Activated CD4-positive, alpha-beta T cell treated with anti-CD3 and anti-CD28 coated beads for 36 hours (primary cell): ENCODE results near the gene MEGF9. TPM values are rescaled to one million over a fixed set of nuclear protein-coding genes. Genes with fewer than 3 reads are reported as not detected.
A peak's percentile ranks its signal among the peaks of the same experiment; 100 is the strongest.

Experiments
- ATAC-seq: fragments of 200-7000 bp; cut with Tn5 transposase; one replicate; pipeline ENCODE4 v1.10.0; 2021; ENCODE audit warnings: mild to moderate bottlenecking, moderate library complexity
- CTCF ChIA-PET: fragments of 350-600 bp; sonication (Branson Sonifier 250); formaldehyde crosslinking; loops from one replicate; lab custom pipeline; 2021; ENCODE audit warnings: antibody characterized with exemption; lab: Charles Lee
- POLR2A ChIA-PET: fragments of 350-600 bp; sonication (Branson Sonifier 250); formaldehyde crosslinking; loops from one replicate; lab custom pipeline; 2021; ENCODE audit warnings: antibody characterized with exemption, inconsistent platforms; lab: Charles Lee
- DNase-seq: peaks from one replicate; pipeline ENCODE4 v3.0.0-alpha.2; 2020
- H3K27ac Mint-ChIP-seq: one replicate; pipeline ENCODE4 v1.8.0; 2021; ENCODE audit warnings: mixed read lengths
- H3K27me3 Mint-ChIP-seq: one replicate; pipeline ENCODE4 v1.8.0; 2021; ENCODE audit warnings: mixed read lengths
- H3K36me3 Mint-ChIP-seq: one replicate; pipeline ENCODE4 v1.8.0; 2021; ENCODE audit warnings: low read depth, mixed read lengths
- H3K4me1 Mint-ChIP-seq: one replicate; pipeline ENCODE4 v1.8.0; 2021; ENCODE audit warnings: mixed read lengths
- H3K4me3 Mint-ChIP-seq: one replicate; pipeline ENCODE4 v1.8.0; 2021; ENCODE audit warnings: mild to moderate bottlenecking, moderate library complexity, mixed read lengths
- H3K9me3 Mint-ChIP-seq: one replicate; pipeline ENCODE4 v1.8.0; 2021; ENCODE audit warnings: low read depth, mixed read lengths
- intact Hi-C, 2 experiments: fragments of 100-400 bp; cut with DNase I in 1 of 2; cut with micrococcal nuclease in 1 of 2; formaldehyde crosslinking; loops; one replicate each; pipeline versions ENCODE4 v1.14.2 to v1.15.1; 2022 to 2024; cut with DNase I, micrococcal nuclease
- total RNA-seq, 2 experiments: library from RNA; stranded (reverse); gene quantifications; one replicate each; pipeline ENCODE4 v1.2.3, GENCODE V29; 2021

The MEGF9 gene
- 1 to 10 TPM; 3.3 to 3.6 TPM for total RNA-seq

GRCh38 chr9:120714088-120714845 lies at the start of gene MEGF9:
TSS of gene MEGF9 (minus strand) at chr9:120714470. CDS start at chr9:120714358, 112 bp downstream.
- Mint-ChIP-seq H3K4me3 (peak within 1 kb of the TSS; percentile 84), H3K4me1 (peaks cover 34% of the 10 kb centered on the region), H3K36me3 (no peaks in the 10 kb centered on the region), H3K27ac (peak within 1 kb of the TSS; percentile 74), H3K27me3 (no peaks in the 10 kb centered on the region), H3K9me3 (no peaks in the 10 kb centered on the region)
- intact Hi-C loops: loop anchor here (1.0 to 5.0 kb wide), 11 partner anchors 79 to 658 kb away; partner anchors contain the start of genes CDK5RAP2 (in 1 of the 2), CNTRL (in 1 of the 2), FBXW2 (in 1 of the 2) and PSMD5 (in 1 of the 2)
- POLR2A ChIA-PET: no interaction called here
- ATAC-seq (peak; percentile 98), DNase-seq (peak; percentile 99)
- CTCF ChIA-PET: interaction anchor here (0.5 to 1.9 kb wide), 7 partner anchors 13 to 367 kb away, joined by 3 to 14 read pairs (median 3); no protein-coding TSS in a partner anchor

GRCh38 chr9:120761006-120761405 lies 46.7 kb upstream of the MEGF9 start:
- intact Hi-C loops: no loop called here
- Mint-ChIP-seq H3K4me1 (peaks cover 26% of the 10 kb centered on the region), H3K27me3 (no peaks in the 10 kb centered on the region), H3K4me3 (no peak overlapping the region), H3K36me3 (peaks cover 26% of the 10 kb centered on the region), H3K9me3 (no peaks in the 10 kb centered on the region), H3K27ac (no peak overlapping the region)
- CTCF ChIA-PET: interaction anchor here (0.6 to 3.1 kb wide), 3 partner anchors 11 to 299 kb away, joined by 3 to 12 read pairs (median 3); no protein-coding TSS in a partner anchor
- ATAC-seq: no peak
- POLR2A ChIA-PET: no interaction called here
- no peak for DNase-seq

GRCh38 chr9:120759755-120760400 lies 45.6 kb upstream of the MEGF9 start:
- intact Hi-C loops: loop anchor here (5.0 kb wide), 2 partner anchors 87 to 642 kb away; no protein-coding TSS in a partner anchor
- ChIA-PET POLR2A (interaction anchor here (0.7 to 1.0 kb wide), 2 partner anchors 15 to 218 kb away, joined by 3 to 4 read pairs; no protein-coding TSS in a partner anchor), CTCF (interaction anchor here (0.6 to 3.1 kb wide), 3 partner anchors 13 to 21 kb away, joined by 3 to 12 read pairs (median 3); no protein-coding TSS in a partner anchor)
- H3K9me3 Mint-ChIP-seq: no peaks in the 10 kb centered on the region
- no peak overlapping the region for H3K4me3 Mint-ChIP-seq
- ATAC-seq (no peak), DNase-seq (no peak)
- H3K27ac Mint-ChIP-seq: no peak overlapping the region
- peaks cover 18% of the 10 kb centered on the region for H3K36me3 Mint-ChIP-seq
- peaks cover 27% of the 10 kb centered on the region for H3K4me1 Mint-ChIP-seq
- H3K27me3 Mint-ChIP-seq: no peaks in the 10 kb centered on the region

DNA sequence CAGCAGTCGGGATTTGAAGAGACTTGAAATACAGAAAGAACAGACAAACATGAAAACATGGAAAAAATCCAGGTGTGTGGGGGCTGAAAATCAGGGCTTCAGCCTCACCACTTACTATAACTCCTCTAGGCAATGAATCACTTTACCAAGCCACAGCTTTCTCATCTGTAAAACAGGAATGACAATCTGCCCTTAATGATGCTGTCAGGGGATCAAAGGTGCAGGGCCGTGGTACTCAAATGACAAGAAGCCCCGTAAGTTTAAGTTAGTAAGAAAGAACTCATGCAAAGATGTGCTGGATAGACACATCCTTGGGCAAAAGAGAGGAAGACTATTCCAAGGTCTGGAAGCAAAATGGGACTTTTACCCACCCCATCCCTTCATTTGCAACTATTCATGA lies 44.3 kb upstream of the MEGF9 start:
- peak; percentile 27 for DNase-seq
- Mint-ChIP-seq H3K27ac (peak overlapping the region; percentile 27), H3K4me3 (no peak overlapping the region), H3K36me3 (peaks cover 14% of the 10 kb centered on the region), H3K4me1 (peaks cover 27% of the 10 kb centered on the region), H3K27me3 (no peaks in the 10 kb centered on the region), H3K9me3 (no peaks in the 10 kb centered on the region)
- peak; percentile 75 for ATAC-seq
- intact Hi-C loops: loop anchor here (5.0 kb wide), 2 partner anchors 89 to 644 kb away; no protein-coding TSS in a partner anchor
- POLR2A ChIA-PET: no interaction called here
- CTCF ChIA-PET: interaction anchor here (0.7 to 1.3 kb wide), 3 partner anchors 9 to 178 kb away, joined by 3 to 4 read pairs (median 3); no protein-coding TSS in a partner anchor

DNA sequence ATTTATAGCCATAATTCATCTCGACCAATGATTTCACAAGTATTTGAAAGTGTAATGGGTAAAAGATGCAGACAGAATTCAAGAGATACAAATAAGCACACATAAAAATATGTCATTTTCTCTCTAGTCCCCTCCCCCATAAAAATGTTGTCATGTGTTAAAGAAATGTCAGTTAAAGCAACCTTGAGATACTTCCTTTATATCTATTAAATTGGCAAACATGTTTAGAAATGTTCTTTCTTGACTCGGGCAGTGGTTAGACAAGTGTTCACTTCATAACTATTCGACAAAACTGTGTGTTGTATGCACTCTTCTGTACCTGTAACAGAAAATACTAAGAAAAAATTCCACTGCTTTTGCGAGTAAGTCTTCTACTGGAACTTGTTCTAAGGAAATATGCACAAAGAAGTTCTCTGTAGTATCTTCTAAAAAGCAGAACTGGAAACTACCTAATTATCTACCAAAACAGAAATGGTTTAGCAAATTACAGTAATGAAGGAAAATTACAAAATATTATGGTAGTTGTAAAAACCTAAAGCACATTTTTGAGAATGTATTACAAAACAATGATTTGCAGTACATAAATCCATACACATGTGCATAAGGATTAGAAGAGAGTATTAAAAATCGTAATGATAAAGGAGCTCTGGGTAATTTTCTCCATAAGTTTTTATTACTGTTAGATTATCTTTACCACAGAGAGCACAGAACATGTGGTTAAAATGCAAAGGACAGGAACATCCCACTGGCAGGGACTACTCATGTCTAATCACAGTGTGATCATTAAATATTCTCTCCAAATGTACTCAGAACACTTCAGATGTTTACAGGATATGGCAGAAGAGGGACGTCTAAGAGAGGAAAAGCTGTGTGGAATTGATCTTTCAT lies 43.0 kb upstream of the MEGF9 start:
- H3K27ac Mint-ChIP-seq: peak overlapping the region; percentile 27
- H3K9me3 Mint-ChIP-seq: no peaks in the 10 kb centered on the region
- H3K36me3 Mint-ChIP-seq: peaks cover 6% of the 10 kb centered on the region
- POLR2A ChIA-PET: interaction anchor here (0.6 to 1.0 kb wide), 2 partner anchors 86 to 139 kb away, joined by 3 read pairs; no protein-coding TSS in a partner anchor
- no peak for DNase-seq
- H3K4me1 Mint-ChIP-seq: peaks cover 27% of the 10 kb centered on the region
- H3K4me3 Mint-ChIP-seq: no peak overlapping the region
- no peak for ATAC-seq
- intact Hi-C loops: loop anchor here (2.0 to 5.0 kb wide), 5 partner anchors 90 to 645 kb away; no protein-coding TSS in a partner anchor
- H3K27me3 Mint-ChIP-seq: no peaks in the 10 kb centered on the region
- CTCF ChIA-PET: interaction anchor here (0.5 to 4.0 kb wide), 20 partner anchors 10 to 1207 kb away, joined by 3 to 53 read pairs (median 4); no protein-coding TSS in a partner anchor

DNA sequence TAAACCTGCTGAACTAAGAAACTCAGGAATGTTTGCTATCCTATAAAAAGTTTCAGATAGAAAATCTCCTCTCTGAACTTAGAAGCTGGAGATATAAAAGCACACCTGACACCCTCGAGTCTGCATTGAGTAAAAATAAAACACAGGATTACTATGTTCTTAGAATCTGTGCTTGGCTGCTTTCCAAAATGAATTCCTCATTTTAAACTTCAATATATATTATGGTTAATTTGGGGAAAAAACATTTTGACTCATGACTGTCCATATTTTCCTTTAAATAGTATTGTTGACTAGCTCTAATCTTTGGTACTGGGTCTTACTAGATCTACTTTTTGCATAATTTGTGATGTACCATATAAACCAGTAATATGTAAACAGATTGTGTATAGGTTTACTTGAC lies 42.3 kb upstream of the MEGF9 start:
- ChIA-PET POLR2A (interaction anchor here (0.6 to 1.2 kb wide), 3 partner anchors 87 to 175 kb away, joined by 3 to 4 read pairs (median 3); no protein-coding TSS in a partner anchor), CTCF (interaction anchor here (0.8 to 4.0 kb wide), 35 partner anchors 10 to 643 kb away, joined by 3 to 53 read pairs (median 4); partner anchors contain the start of gene FBXW2)
- ATAC-seq (no peak), DNase-seq (no peak)
- Mint-ChIP-seq H3K27me3 (no peaks in the 10 kb centered on the region), H3K36me3 (peaks cover 2% of the 10 kb centered on the region), H3K4me1 (peaks cover 27% of the 10 kb centered on the region), H3K4me3 (no peak overlapping the region), H3K9me3 (no peaks in the 10 kb centered on the region), H3K27ac (peak overlapping the region; percentile 71)
- intact Hi-C loops: loop anchor here (1.0 to 5.0 kb wide), 7 partner anchors 91 to 646 kb away; no protein-coding TSS in a partner anchor

DNA sequence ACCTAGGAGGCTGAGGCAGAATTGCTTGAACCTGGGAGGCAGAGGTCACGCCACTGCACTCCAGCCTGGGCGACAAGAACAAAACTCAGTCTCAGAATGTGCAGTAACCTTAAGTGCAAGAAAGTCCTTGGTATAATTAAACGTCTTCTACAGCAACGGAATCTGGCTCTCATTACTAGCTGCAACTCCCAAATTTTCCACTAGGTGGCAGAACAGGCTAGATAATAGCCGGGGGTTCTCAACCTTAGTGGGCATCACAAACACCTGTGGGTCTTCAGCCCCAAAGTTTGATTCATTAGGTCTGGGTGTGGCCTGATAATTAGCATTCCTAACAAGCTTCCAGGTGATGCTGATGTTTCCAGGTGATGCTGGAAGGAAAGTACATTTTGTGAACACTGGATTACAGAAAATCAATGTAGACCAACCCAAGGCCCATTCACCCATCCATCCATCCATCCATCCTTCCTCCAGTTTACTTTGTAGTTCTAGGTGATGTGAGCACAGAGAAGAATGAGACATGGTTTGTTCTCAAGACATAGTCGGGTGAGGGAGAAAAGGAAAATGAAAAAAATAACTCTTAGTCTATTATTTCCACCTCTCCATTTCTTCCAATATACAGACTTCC lies 41.7 kb upstream of the MEGF9 start:
- POLR2A ChIA-PET: interaction anchor here (0.7 to 1.2 kb wide), 3 partner anchors 140 to 406 kb away, joined by 3 to 4 read pairs (median 3); no protein-coding TSS in a partner anchor
- CTCF ChIA-PET: interaction anchor here (0.6 to 4.0 kb wide), 59 partner anchors 11 to 644 kb away, joined by 3 to 53 read pairs (median 3); partner anchors contain the start of genes FBXW2 and TRAF1
- Mint-ChIP-seq H3K4me1 (peaks cover 27% of the 10 kb centered on the region), H3K9me3 (no peaks in the 10 kb centered on the region), H3K4me3 (no peak overlapping the region), H3K36me3 (peaks cover 2% of the 10 kb centered on the region), H3K27ac (peak overlapping the region; percentile 68), H3K27me3 (no peaks in the 10 kb centered on the region)
- DNase-seq (peak; percentile 74), ATAC-seq (peak; percentile 73)
- intact Hi-C loops: loop anchor here (1.0 to 5.0 kb wide), 7 partner anchors 91 to 646 kb away; no protein-coding TSS in a partner anchor

DNA sequence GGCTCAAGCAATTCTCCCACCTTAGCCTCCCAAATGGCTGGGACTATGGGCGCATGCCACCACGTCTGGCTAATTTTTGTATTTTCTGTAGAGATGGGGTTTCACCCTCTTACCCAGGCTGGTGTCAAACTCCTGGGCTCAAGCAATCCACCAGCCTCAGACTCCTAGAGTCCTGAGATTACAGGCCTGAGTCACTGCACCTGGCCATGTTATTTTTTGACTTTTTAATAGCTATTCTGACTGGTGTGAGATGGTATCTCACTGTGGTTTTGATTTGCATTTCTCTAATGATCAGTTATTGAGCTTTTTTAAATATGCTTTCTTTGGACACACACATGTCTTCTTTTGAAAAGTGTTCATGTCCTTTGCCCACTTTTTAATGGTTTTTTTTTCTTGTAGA lies 40.8 kb upstream of the MEGF9 start:
- no peak overlapping the region for H3K4me3 Mint-ChIP-seq

DNA sequence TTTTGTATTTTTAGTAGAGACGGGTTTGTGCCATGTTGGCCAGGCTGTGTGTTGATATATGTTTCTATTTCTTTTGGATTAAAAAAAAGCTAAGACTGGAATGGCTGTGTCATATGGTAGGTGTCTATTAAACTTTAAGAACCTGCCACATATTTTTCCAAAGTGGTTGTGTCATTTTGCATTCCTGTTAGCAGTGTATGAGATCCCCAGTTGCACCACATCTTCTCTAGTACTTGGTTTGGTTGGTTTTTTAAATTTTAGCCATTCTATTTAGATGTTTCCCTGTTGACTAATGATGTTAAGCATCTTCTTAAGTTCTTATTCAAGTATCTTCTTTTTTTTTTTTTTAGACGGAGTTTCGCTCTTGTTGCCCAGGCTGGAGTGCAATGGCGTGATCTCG lies 36.2 kb upstream of the MEGF9 start:
- H3K36me3 Mint-ChIP-seq: peaks cover 2% of the 10 kb centered on the region
- DNase-seq (no peak), ATAC-seq (no peak)
- H3K4me3 Mint-ChIP-seq: no peak overlapping the region
- H3K4me1 Mint-ChIP-seq: no peaks in the 10 kb centered on the region
- ChIA-PET POLR2A (no interaction called here), CTCF (interaction anchor here (0.6 to 1.0 kb wide), 2 partner anchors 125 to 238 kb away, joined by 3 read pairs; no protein-coding TSS in a partner anchor)
- intact Hi-C loops: no loop called here
- no peaks in the 10 kb centered on the region for H3K27me3 Mint-ChIP-seq
- no peak overlapping the region for H3K27ac Mint-ChIP-seq
- no peaks in the 10 kb centered on the region for H3K9me3 Mint-ChIP-seq

More for the DNA sequence above, 40.8 kb upstream of the MEGF9 start:
- no peak for ATAC-seq
- Mint-ChIP-seq H3K36me3 (peaks cover 2% of the 10 kb centered on the region), H3K27me3 (no peaks in the 10 kb centered on the region), H3K27ac (no peak overlapping the region), H3K4me1 (peaks cover 27% of the 10 kb centered on the region), H3K9me3 (no peaks in the 10 kb centered on the region)
- no peak for DNase-seq
- POLR2A ChIA-PET: no interaction called here
- intact Hi-C loops: loop anchor here (1.0 to 5.0 kb wide), 3 partner anchors 92 to 647 kb away; no protein-coding TSS in a partner anchor
- CTCF ChIA-PET: interaction anchor here (0.6 to 4.0 kb wide), 32 partner anchors 10 to 644 kb away, joined by 3 to 53 read pairs (median 4); partner anchors contain the start of genes FBXW2 and TRAF1
